GM23338 (cell line): Measurements from ENCODE around the gene AOAH. TPM values are rescaled to one million over a fixed set of nuclear protein-coding genes. Genes with fewer than 3 reads are reported as not detected.

Experiments
- ATAC-seq: fragments of 200-7000 bp; cut with Tn5 transposase; 3 replicates; pipeline ENCODE4 v1.9.1; 2020
- DNase-seq: peaks from one replicate; pipeline ENCODE4 v3.0.0-alpha.2; 2015; ENCODE audit warnings: low spot score
- H2AFZ ChIP-seq: fragments of 200-600 bp; sonication (generic); 2 replicates; pipeline ENCODE4 v1.8.0; 2016; ENCODE audit warnings: antibody characterized with exemption, mild to moderate bottlenecking, moderate library complexity
- H3F3A ChIP-seq: fragments of 200-600 bp; sonication (generic); replicated peaks from 2 replicates; pipeline ENCODE4 v1.8.0; 2017; ENCODE audit warnings: antibody characterized with exemption, mixed run types, low read depth
- H3K27ac ChIP-seq: fragments of 200-600 bp; sonication (generic); 2 replicates; pipeline ENCODE4 v1.6.1; 2016; ENCODE audit warnings: low read depth
- H3K27me3 ChIP-seq: fragments of 200-600 bp; sonication (generic); 2 replicates; pipeline ENCODE4 v1.8.0; 2016; ENCODE audit warnings: mild to moderate bottlenecking, mixed run types, moderate library complexity; ENCODE audit not compliant: insufficient read depth
- H3K36me3 ChIP-seq: fragments of 200-600 bp; sonication (generic); 2 replicates; pipeline ENCODE4 v1.8.0; 2016; ENCODE audit warnings: mild to moderate bottlenecking; ENCODE audit not compliant: insufficient read depth
- H3K4me1 ChIP-seq: fragments of 200-600 bp; sonication (generic); 2 replicates; pipeline ENCODE4 v1.8.0; 2016; ENCODE audit warnings: mild to moderate bottlenecking, moderate library complexity; ENCODE audit not compliant: insufficient read depth
- H3K4me2 ChIP-seq: fragments of 200-600 bp; sonication (generic); 2 replicates; pipeline ENCODE4 v1.7.1; 2017; ENCODE audit warnings: mixed run types
- H3K4me3 ChIP-seq: fragments of 200-600 bp; sonication (generic); 2 replicates; pipeline ENCODE4 v1.6.1; 2016; ENCODE audit warnings: mixed run types
- H3K79me2 ChIP-seq: fragments of 200-600 bp; sonication (generic); replicated peaks from 2 replicates; pipeline ENCODE4 v1.8.0; 2017; ENCODE audit warnings: mild to moderate bottlenecking; ENCODE audit not compliant: insufficient read depth
- H3K9me2 ChIP-seq: fragments of 200-600 bp; sonication (generic); 2 replicates; pipeline ENCODE4 v1.8.0; 2017; ENCODE audit not compliant: insufficient read depth
- H4K20me1 ChIP-seq: fragments of 200-600 bp; sonication (generic); replicated peaks from 2 replicates; pipeline ENCODE4 v1.8.0; 2017; ENCODE audit warnings: mild to moderate bottlenecking; ENCODE audit not compliant: insufficient read depth
- H3K27ac Mint-ChIP-seq: 2 replicates; pipeline ENCODE4 v1.8.0; 2020; ENCODE audit warnings: inconsistent platforms, mild to moderate bottlenecking, moderate library complexity, mixed read lengths
- H3K27me3 Mint-ChIP-seq: 3 replicates; pipeline ENCODE4 v1.8.0; 2022; ENCODE audit warnings: low read depth, mild to moderate bottlenecking, moderate library complexity, mixed read lengths, inconsistent platforms; ENCODE audit not compliant: insufficient read depth, poor library complexity
- H3K36me3 Mint-ChIP-seq: 3 replicates; pipeline ENCODE4 v1.8.0; 2021; ENCODE audit warnings: low read depth, mild to moderate bottlenecking, inconsistent platforms, moderate library complexity, mixed read lengths
- H3K4me1 Mint-ChIP-seq: 3 replicates; pipeline ENCODE4 v1.8.0; 2020; ENCODE audit warnings: mild to moderate bottlenecking, inconsistent platforms, mixed read lengths
- H3K4me3 Mint-ChIP-seq: 3 replicates; pipeline ENCODE4 v1.8.0; 2021; ENCODE audit warnings: moderate library complexity, mild to moderate bottlenecking, inconsistent platforms, mixed read lengths
- H3K9me3 Mint-ChIP-seq: 3 replicates; pipeline ENCODE4 v1.8.0; 2020; ENCODE audit warnings: moderate library complexity, mild to moderate bottlenecking, inconsistent platforms, mixed read lengths
- CREB1 ChIP-seq: fragments of 250-450 bp; sonication (Bioruptor Pico); IDR thresholded peaks from 2 replicates; pipeline ENCODE4 v1.5.0; 2020; ENCODE audit warnings: low read depth, mild to moderate bottlenecking, moderate library complexity
- EZH2 ChIP-seq: fragments of 200-600 bp; sonication (generic); IDR thresholded peaks from one replicate; pipeline ENCODE4 v1.8.0; 2017; ENCODE audit warnings: antibody characterized with exemption, mild to moderate bottlenecking, low read depth; ENCODE audit not compliant: unreplicated experiment
- EZH2phosphoT487 ChIP-seq: fragments of 200-600 bp; sonication (generic); IDR thresholded peaks from one replicate; pipeline ENCODE4 v1.8.1; 2018; ENCODE audit warnings: antibody characterized with exemption; ENCODE audit not compliant: unreplicated experiment
- JUNB ChIP-seq: IDR thresholded peaks from one replicate; pipeline ENCODE4 v1.6.1; 2016; ENCODE audit warnings: antibody characterized with exemption; ENCODE audit not compliant: unreplicated experiment
- NANOG ChIP-seq: IDR thresholded peaks from 2 replicates; pipeline ENCODE4 v1.6.1; 2016; ENCODE audit warnings: antibody characterized with exemption, borderline replicate concordance
- POLR2AphosphoS5 ChIP-seq: IDR thresholded peaks from 2 replicates; pipeline ENCODE4 v1.6.1; 2016; ENCODE audit warnings: antibody characterized with exemption, low read depth
- STAT1 ChIP-seq: IDR thresholded peaks from one replicate; pipeline ENCODE4 v1.6.1; 2016; ENCODE audit warnings: antibody characterized with exemption; ENCODE audit not compliant: unreplicated experiment
- ZNF114 ChIP-seq: fragments of 250-450 bp; sonication (Bioruptor Pico); IDR thresholded peaks from 2 replicates; pipeline ENCODE4 v1.5.0; 2020; ENCODE audit warnings: mild to moderate bottlenecking, moderate library complexity
- ZNF331 ChIP-seq: fragments of 250-450 bp; sonication (Bioruptor Pico); IDR thresholded peaks from 2 replicates; pipeline ENCODE4 v1.5.0; 2020; ENCODE audit warnings: low read depth, mild to moderate bottlenecking, moderate library complexity
- polyA plus RNA-seq: library from polyadenylated mRNA; unstranded; fragments of >200 nt; fragmentation: Nextera tagmentation; extraction: Ambion mirVana; gene quantifications from 2 replicates; pipeline ENCODE4 v1.2.1, GENCODE V29; 2016
- total RNA-seq: library from RNA; depleted of rRNA; stranded (reverse); fragments of >200 nt; shearing (Covaris generic); gene quantifications from 2 replicates; pipeline ENCODE4 v1.2.3, GENCODE V29; 2014
- TF ChIP-seq, protein P1 (sequence below): fragments of 250-450 bp; sonication (Bioruptor Pico); IDR thresholded peaks from 2 replicates; pipeline ENCODE4 v1.5.0; 2020; ENCODE audit warnings: mild to moderate bottlenecking, moderate library complexity
- TF ChIP-seq, protein P2 (sequence below), 2 experiments: fragments of 200-600 bp in 1 of 2; sonication (generic) in 1 of 2; conservative IDR thresholded peaks; 2 replicates each; pipeline versions ENCODE4 v1.5.1 to v1.6.1; 2016 to 2017; ENCODE audit warnings: antibody characterized with exemption in 2 of 2, low read depth in 2 of 2, mild to moderate bottlenecking in 2 of 2, moderate library complexity in 1 of 2
- TF ChIP-seq, protein P3 (sequence below): IDR thresholded peaks from one replicate; pipeline ENCODE4 v1.6.1; 2018; ENCODE audit warnings: antibody characterized with exemption; ENCODE audit not compliant: unreplicated experiment
- TF ChIP-seq, protein P4 (sequence below): IDR thresholded peaks from 2 replicates; pipeline ENCODE4 v1.6.1; 2016; ENCODE audit warnings: antibody characterized with exemption

Gene AOAH
- total and polyA plus RNA-seq, 2 experiments from 2014 or later, result not detected

DNA sequence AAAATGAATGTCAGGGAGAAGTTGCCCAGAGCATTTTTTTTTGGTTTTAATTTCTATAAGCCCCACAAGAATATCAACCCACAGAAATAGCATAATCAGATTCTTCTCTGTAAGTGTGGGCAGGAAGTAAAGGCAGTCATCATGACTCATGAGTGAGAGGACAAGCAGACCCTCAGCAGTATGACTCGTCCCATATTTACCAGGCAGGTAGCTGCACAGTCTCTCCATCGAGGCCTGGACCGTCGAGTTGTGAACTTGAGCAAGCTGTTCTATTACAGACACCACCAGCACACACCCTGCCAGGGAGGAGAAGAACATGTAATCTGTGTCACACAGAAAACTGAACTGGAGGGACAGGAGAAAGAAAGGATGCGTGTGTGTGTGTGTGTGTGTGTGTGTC is 37.8 kb downstream of the AOAH start:
- H3K27ac Mint-ChIP-seq, result no peak overlapping the region
- DNase-seq, result no peak

More for the DNA sequence above, 37.8 kb downstream of the AOAH start:
- Histone ChIP-seq H3K9me2 (peaks cover 11% of the 10 kb centered on the region; the same call in 1 of the 2 replicates), H3K4me1 (no peaks in the 10 kb centered on the region; the same call in 1 of the 2 replicates), H2AFZ (no peak overlapping the region), H4K20me1 (no peaks in the 10 kb centered on the region), H3K36me3 (no peaks in the 10 kb centered on the region), H3K27me3 (no peaks in the 10 kb centered on the region), H3K4me2 (no peak overlapping the region), H3F3A (no peaks in the 10 kb centered on the region), H3K4me3 (no peak overlapping the region), H3K27ac (no peak overlapping the region), H3K79me2 (no peaks in the 10 kb centered on the region)
- peaks cover 3% of the 10 kb centered on the region for H3K27me3 Mint-ChIP-seq
- peaks cover 13% of the 10 kb centered on the region for H3K4me1 Mint-ChIP-seq
- H3K4me3 Mint-ChIP-seq, result no peak overlapping the region
- no peaks in the 10 kb centered on the region for H3K9me3 Mint-ChIP-seq
- no peaks in the 10 kb centered on the region for H3K36me3 Mint-ChIP-seq
- ATAC-seq, result no peak
- no peak for TF ChIP-seq CREB1 (CRISPR knock-in tag)
- TF ChIP-seq, protein P1, sequence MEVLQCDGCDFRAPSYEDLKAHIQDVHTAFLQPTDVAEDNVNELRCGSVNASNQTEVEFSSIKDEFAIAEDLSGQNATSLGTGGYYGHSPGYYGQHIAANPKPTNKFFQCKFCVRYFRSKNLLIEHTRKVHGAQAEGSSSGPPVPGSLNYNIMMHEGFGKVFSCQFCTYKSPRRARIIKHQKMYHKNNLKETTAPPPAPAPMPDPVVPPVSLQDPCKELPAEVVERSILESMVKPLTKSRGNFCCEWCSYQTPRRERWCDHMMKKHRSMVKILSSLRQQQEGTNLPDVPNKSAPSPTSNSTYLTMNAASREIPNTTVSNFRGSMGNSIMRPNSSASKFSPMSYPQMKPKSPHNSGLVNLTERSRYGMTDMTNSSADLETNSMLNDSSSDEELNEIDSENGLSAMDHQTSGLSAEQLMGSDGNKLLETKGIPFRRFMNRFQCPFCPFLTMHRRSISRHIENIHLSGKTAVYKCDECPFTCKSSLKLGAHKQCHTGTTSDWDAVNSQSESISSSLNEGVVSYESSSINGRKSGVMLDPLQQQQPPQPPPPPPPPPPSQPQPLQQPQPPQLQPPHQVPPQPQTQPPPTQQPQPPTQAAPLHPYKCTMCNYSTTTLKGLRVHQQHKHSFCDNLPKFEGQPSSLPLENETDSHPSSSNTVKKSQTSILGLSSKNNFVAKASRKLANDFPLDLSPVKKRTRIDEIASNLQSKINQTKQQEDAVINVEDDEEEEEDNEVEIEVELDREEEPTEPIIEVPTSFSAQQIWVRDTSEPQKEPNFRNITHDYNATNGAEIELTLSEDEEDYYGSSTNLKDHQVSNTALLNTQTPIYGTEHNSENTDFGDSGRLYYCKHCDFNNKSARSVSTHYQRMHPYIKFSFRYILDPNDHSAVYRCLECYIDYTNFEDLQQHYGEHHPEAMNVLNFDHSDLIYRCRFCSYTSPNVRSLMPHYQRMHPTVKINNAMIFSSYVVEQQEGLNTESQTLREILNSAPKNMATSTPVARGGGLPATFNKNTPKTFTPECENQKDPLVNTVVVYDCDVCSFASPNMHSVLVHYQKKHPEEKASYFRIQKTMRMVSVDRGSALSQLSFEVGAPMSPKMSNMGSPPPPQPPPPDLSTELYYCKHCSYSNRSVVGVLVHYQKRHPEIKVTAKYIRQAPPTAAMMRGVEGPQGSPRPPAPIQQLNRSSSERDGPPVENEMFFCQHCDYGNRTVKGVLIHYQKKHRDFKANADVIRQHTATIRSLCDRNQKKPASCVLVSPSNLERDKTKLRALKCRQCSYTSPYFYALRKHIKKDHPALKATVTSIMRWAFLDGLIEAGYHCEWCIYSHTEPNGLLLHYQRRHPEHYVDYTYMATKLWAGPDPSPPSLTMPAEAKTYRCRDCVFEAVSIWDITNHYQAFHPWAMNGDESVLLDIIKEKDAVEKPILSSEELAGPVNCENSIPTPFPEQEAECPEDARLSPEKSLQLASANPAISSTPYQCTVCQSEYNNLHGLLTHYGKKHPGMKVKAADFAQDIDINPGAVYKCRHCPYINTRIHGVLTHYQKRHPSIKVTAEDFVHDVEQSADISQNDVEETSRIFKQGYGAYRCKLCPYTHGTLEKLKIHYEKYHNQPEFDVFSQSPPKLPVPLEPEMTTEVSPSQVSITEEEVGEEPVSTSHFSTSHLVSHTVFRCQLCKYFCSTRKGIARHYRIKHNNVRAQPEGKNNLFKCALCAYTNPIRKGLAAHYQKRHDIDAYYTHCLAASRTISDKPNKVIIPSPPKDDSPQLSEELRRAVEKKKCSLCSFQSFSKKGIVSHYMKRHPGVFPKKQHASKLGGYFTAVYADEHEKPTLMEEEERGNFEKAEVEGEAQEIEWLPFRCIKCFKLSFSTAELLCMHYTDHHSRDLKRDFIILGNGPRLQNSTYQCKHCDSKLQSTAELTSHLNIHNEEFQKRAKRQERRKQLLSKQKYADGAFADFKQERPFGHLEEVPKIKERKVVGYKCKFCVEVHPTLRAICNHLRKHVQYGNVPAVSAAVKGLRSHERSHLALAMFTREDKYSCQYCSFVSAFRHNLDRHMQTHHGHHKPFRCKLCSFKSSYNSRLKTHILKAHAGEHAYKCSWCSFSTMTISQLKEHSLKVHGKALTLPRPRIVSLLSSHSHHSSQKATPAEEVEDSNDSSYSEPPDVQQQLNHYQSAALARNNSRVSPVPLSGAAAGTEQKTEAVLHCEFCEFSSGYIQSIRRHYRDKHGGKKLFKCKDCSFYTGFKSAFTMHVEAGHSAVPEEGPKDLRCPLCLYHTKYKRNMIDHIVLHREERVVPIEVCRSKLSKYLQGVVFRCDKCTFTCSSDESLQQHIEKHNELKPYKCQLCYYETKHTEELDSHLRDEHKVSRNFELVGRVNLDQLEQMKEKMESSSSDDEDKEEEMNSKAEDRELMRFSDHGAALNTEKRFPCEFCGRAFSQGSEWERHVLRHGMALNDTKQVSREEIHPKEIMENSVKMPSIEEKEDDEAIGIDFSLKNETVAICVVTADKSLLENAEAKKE (CRISPR knock-in tag), result no peak
- TF ChIP-seq EZH2phosphoT487, result no peak
- TF ChIP-seq NANOG, result no peak
- no peak for TF ChIP-seq ZNF331
- no peak for TF ChIP-seq JUNB
- TF ChIP-seq POLR2AphosphoS5, result no peak
- TF ChIP-seq ZNF114 (CRISPR knock-in tag), result no peak
- TF ChIP-seq STAT1, result no peak
- no peak for TF ChIP-seq EZH2
- TF ChIP-seq, protein P2, sequence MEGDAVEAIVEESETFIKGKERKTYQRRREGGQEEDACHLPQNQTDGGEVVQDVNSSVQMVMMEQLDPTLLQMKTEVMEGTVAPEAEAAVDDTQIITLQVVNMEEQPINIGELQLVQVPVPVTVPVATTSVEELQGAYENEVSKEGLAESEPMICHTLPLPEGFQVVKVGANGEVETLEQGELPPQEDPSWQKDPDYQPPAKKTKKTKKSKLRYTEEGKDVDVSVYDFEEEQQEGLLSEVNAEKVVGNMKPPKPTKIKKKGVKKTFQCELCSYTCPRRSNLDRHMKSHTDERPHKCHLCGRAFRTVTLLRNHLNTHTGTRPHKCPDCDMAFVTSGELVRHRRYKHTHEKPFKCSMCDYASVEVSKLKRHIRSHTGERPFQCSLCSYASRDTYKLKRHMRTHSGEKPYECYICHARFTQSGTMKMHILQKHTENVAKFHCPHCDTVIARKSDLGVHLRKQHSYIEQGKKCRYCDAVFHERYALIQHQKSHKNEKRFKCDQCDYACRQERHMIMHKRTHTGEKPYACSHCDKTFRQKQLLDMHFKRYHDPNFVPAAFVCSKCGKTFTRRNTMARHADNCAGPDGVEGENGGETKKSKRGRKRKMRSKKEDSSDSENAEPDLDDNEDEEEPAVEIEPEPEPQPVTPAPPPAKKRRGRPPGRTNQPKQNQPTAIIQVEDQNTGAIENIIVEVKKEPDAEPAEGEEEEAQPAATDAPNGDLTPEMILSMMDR (conservative IDR thresholded peaks at IDR 0.05; ENCODE audit: low read depth in 2 of 2), result no peak
- TF ChIP-seq, protein P3, sequence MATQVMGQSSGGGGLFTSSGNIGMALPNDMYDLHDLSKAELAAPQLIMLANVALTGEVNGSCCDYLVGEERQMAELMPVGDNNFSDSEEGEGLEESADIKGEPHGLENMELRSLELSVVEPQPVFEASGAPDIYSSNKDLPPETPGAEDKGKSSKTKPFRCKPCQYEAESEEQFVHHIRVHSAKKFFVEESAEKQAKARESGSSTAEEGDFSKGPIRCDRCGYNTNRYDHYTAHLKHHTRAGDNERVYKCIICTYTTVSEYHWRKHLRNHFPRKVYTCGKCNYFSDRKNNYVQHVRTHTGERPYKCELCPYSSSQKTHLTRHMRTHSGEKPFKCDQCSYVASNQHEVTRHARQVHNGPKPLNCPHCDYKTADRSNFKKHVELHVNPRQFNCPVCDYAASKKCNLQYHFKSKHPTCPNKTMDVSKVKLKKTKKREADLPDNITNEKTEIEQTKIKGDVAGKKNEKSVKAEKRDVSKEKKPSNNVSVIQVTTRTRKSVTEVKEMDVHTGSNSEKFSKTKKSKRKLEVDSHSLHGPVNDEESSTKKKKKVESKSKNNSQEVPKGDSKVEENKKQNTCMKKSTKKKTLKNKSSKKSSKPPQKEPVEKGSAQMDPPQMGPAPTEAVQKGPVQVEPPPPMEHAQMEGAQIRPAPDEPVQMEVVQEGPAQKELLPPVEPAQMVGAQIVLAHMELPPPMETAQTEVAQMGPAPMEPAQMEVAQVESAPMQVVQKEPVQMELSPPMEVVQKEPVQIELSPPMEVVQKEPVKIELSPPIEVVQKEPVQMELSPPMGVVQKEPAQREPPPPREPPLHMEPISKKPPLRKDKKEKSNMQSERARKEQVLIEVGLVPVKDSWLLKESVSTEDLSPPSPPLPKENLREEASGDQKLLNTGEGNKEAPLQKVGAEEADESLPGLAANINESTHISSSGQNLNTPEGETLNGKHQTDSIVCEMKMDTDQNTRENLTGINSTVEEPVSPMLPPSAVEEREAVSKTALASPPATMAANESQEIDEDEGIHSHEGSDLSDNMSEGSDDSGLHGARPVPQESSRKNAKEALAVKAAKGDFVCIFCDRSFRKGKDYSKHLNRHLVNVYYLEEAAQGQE, result no peak
- TF ChIP-seq, protein P4, sequence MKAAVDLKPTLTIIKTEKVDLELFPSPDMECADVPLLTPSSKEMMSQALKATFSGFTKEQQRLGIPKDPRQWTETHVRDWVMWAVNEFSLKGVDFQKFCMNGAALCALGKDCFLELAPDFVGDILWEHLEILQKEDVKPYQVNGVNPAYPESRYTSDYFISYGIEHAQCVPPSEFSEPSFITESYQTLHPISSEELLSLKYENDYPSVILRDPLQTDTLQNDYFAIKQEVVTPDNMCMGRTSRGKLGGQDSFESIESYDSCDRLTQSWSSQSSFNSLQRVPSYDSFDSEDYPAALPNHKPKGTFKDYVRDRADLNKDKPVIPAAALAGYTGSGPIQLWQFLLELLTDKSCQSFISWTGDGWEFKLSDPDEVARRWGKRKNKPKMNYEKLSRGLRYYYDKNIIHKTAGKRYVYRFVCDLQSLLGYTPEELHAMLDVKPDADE, result no peak
